Choroid plexus epithelial cell (primary cell): ENCODE results near the gene WDR73.

Experiments
- DNase-seq: peaks from one replicate; pipeline ENCODE4 v3.0.0-alpha.2; 2010; ENCODE audit warnings: low read depth
- H3K4me3 ChIP-seq: 2 replicates; pipeline ENCODE4 v1.5.1; 2011; ENCODE audit warnings: low read depth, mild to moderate bottlenecking, control low read depth, low read length, moderate library complexity
- CTCF ChIP-seq: conservative IDR thresholded peaks from 2 replicates; pipeline ENCODE4 v1.5.1; 2011; ENCODE audit warnings: low read depth, mild to moderate bottlenecking, control low read depth, inconsistent platforms, low read length, moderate library complexity

Gene WDR73

GRCh38 chr15:84653910-84654688 is at the start of gene WDR73:
TSS of gene WDR73 (minus strand) at chr15:84654283. CDS start at chr15:84654274, 9 bp downstream.
- DNase-seq, result peak; percentile 95
- peak within 1 kb of the TSS; percentile 99 for H3K4me3 ChIP-seq
- TF ChIP-seq CTCF, result peak; percentile 3

- no peak for TF ChIP-seq CTCF
- H3K4me3 ChIP-seq, result no peak overlapping the region
- DNase-seq, result no peak
These were observed 49.7 kb upstream of the WDR73 start for GRCh38 chr15:84703808-84704207.

- no peak overlapping the region for H3K4me3 ChIP-seq
- no peak for TF ChIP-seq CTCF
- DNase-seq, result peak; percentile 77
These were observed 48.9 kb upstream of the WDR73 start for GRCh38 chr15:84702961-84703482.

DNA sequence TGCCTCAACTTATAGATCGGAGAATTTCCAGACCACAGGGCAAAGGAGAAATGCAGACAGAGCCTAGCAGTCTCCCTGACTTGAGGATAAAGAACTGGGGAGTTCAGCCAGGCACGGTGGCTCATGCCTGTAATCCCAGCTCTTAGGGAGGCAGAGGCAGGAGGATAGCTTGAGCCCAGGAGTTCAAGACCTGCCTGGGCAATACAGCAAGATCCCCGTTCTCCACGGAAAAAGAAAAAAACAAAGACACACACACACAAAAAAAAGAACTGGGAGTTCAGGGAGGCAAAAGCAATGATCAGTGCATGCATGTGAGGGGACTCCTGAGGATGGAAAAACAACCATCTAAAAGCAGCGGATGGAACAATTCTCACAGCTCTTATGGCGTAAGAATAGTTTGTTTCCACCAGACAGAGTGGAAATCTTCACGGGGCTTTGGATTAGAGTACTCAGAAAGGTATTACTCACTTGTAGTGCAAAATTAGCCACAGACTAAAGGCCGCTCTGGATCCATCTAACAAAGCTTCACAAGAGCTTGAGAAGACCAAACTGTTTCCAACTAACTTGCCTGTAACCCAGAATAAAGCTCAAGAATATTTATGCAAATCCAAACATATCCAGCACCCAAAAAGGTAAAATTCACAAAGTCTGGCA is 45.6 kb upstream of the WDR73 start:
- TF ChIP-seq CTCF, result no peak
- H3K4me3 ChIP-seq, result no peak overlapping the region
- no peak for DNase-seq

- H3K4me3 ChIP-seq, result no peak overlapping the region
- TF ChIP-seq CTCF, result no peak
- DNase-seq, result no peak
These were observed 43.3 kb upstream of the WDR73 start for GRCh38 chr15:84697236-84697990.

DNA sequence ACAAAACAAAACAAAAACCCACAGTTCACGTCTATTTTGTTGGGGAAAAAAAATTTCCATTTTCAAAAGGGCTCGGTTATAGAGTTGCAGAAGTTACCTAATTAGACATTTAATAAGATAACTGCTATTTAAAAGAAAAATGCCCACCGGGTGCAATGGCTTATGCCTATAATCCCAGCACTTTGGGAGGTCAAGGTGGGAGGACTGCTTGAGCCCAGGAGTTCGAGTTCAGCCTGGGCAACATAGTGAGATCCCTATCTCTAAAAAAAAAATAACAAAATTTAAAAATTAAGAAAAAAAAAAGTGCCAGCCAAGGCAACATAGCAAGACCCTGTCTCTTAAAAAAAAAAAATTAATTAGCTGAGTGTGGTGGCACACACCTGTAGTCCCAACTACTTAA is 42.7 kb upstream of the WDR73 start:
- H3K4me3 ChIP-seq, result no peak overlapping the region
- no peak for DNase-seq
- TF ChIP-seq CTCF, result no peak
